ENCODE results near the gene SORBS2. TPM values are rescaled to one million over a fixed set of nuclear protein-coding genes. Genes with fewer than 3 reads are reported as not detected.

Gene SORBS2
- total and polyA plus RNA-seq, 7 experiments from 2014 or later, result 0.21 to 1.4 TPM; not detected in 5

GRCh38 chr4:185582651-185583400 is 229.2 kb downstream of the SORBS2 start:
- Mint-ChIP-seq H3K4me1 (peaks cover 7 to 12% (median 11%) of the 10 kb centered on the region in 7 donors), H3K27me3 (peaks cover 41 to 62% (median 50%) of the 10 kb centered on the region in 5 donors), H3K9me3 (peaks cover 0 to 6% (median 0%) of the 10 kb centered on the region in 11 donors), H3K27ac (no peak overlapping the region), H3K4me3 (no peak overlapping the region), H3K36me3 (peaks cover 0 to 5% (median 0%) of the 10 kb centered on the region in 5 donors)
- Histone ChIP-seq H3K36me3 (ENCODE audit: control insufficient read depth in 2 of 3, insufficient read depth in 3 of 3, low read length in 3 of 3) (no peaks in the 10 kb centered on the region), H3K9me3 (ENCODE audit: control insufficient read depth in 2 of 3, low read length in 3 of 3) (no peaks in the 10 kb centered on the region), H3K27ac (ENCODE audit: low read depth, low read length) (no peak overlapping the region), H3K4me1 (ENCODE audit: control insufficient read depth in 2 of 2, insufficient read depth in 2 of 2, low read length in 2 of 2) (no peaks in the 10 kb centered on the region), H3K4me3 (ENCODE audit: low read length) (no peak overlapping the region), H3K27me3 (ENCODE audit: control insufficient read depth in 2 of 2, insufficient read depth in 2 of 2, low read length in 2 of 2) (peaks cover 0 to 4% of the 10 kb centered on the region in 2 donors)
- ATAC-seq (no peak), DNase-seq (no peak)
- intact Hi-C loops (cut with micrococcal nuclease), result no loop called here
- ChIA-PET POLR2A (no interaction called here), CTCF (interaction anchor here (2.3 kb wide), 1 partner anchor 14 kb away, joined by 10 read pairs; no protein-coding TSS in a partner anchor)

- ChIA-PET POLR2A (no interaction called here), CTCF (no interaction called here)
- Mint-ChIP-seq H3K4me1 (no peaks in the 10 kb centered on the region), H3K27ac (no peak overlapping the region), H3K9me3 (peaks cover 0 to 6% (median 0%) of the 10 kb centered on the region in 11 donors), H3K27me3 (peaks cover 26 to 46% (median 35%) of the 10 kb centered on the region in 5 donors), H3K36me3 (no peaks in the 10 kb centered on the region), H3K4me3 (no peak overlapping the region)
- DNase-seq, result no peak
- intact Hi-C loops (cut with micrococcal nuclease), result no loop called here
- ATAC-seq, result no peak
- Histone ChIP-seq H3K9me3 (ENCODE audit: control insufficient read depth in 2 of 3, low read length in 3 of 3) (no peaks in the 10 kb centered on the region), H3K27ac (ENCODE audit: low read depth, low read length) (no peak overlapping the region), H3K4me1 (ENCODE audit: control insufficient read depth in 2 of 2, insufficient read depth in 2 of 2, low read length in 2 of 2) (no peaks in the 10 kb centered on the region), H3K4me3 (ENCODE audit: low read length) (no peak overlapping the region), H3K27me3 (ENCODE audit: control insufficient read depth in 2 of 2, insufficient read depth in 2 of 2, low read length in 2 of 2) (peaks cover 0 to 4% of the 10 kb centered on the region in 2 donors), H3K36me3 (ENCODE audit: control insufficient read depth in 2 of 3, insufficient read depth in 3 of 3, low read length in 3 of 3) (no peaks in the 10 kb centered on the region)
Observed at GRCh38 chr4:185580699-185581098, 231.3 kb downstream of the SORBS2 start.

GRCh38 chr4:185578284-185578683 is 233.7 kb downstream of the SORBS2 start:
- Mint-ChIP-seq H3K9me3 (peaks cover 0 to 6% (median 0%) of the 10 kb centered on the region in 11 donors), H3K27me3 (peaks cover 10 to 44% (median 35%) of the 10 kb centered on the region in 5 donors), H3K36me3 (no peaks in the 10 kb centered on the region), H3K4me1 (no peaks in the 10 kb centered on the region), H3K27ac (no peak overlapping the region), H3K4me3 (no peak overlapping the region)
- ATAC-seq (no peak), DNase-seq (no peak)
- Histone ChIP-seq H3K4me3 (ENCODE audit: low read length) (no peak overlapping the region), H3K27me3 (ENCODE audit: control insufficient read depth in 2 of 2, insufficient read depth in 2 of 2, low read length in 2 of 2) (peaks cover 0 to 4% of the 10 kb centered on the region in 2 donors), H3K4me1 (ENCODE audit: control insufficient read depth in 2 of 2, insufficient read depth in 2 of 2, low read length in 2 of 2) (no peaks in the 10 kb centered on the region), H3K27ac (ENCODE audit: low read depth, low read length) (no peak overlapping the region), H3K36me3 (ENCODE audit: control insufficient read depth in 2 of 3, insufficient read depth in 3 of 3, low read length in 3 of 3) (no peaks in the 10 kb centered on the region), H3K9me3 (ENCODE audit: control insufficient read depth in 2 of 3, low read length in 3 of 3) (no peaks in the 10 kb centered on the region)
- ChIA-PET CTCF (no interaction called here), POLR2A (no interaction called here)
- intact Hi-C loops (cut with micrococcal nuclease), result no loop called here

- ATAC-seq (no peak), DNase-seq (no peak)
- H3K4me3 ChIP-seq (ENCODE audit: low read length), result no peak overlapping the region
- no peaks in the 10 kb centered on the region for H3K4me1 ChIP-seq (ENCODE audit: control insufficient read depth in 2 of 2, insufficient read depth in 2 of 2, low read length in 2 of 2)
- peaks cover 5 to 41% (median 32%) of the 10 kb centered on the region in 5 donors for H3K27me3 Mint-ChIP-seq
- H3K36me3 ChIP-seq (ENCODE audit: control insufficient read depth in 2 of 3, insufficient read depth in 3 of 3, low read length in 3 of 3), result no peaks in the 10 kb centered on the region
- POLR2A ChIA-PET, result no interaction called here
- no peak overlapping the region for H3K27ac ChIP-seq (ENCODE audit: low read depth, low read length)
- no peaks in the 10 kb centered on the region for H3K9me3 ChIP-seq (ENCODE audit: control insufficient read depth in 2 of 3, low read length in 3 of 3)
- no peak overlapping the region for H3K4me3 Mint-ChIP-seq
- no peaks in the 10 kb centered on the region for H3K36me3 Mint-ChIP-seq
- H3K4me1 Mint-ChIP-seq, result no peaks in the 10 kb centered on the region
- H3K27ac Mint-ChIP-seq, result no peak overlapping the region
- H3K9me3 Mint-ChIP-seq, result peaks cover 0 to 6% (median 0%) of the 10 kb centered on the region in 11 donors
- peaks cover 0 to under 1% of the 10 kb centered on the region in 2 donors for H3K27me3 ChIP-seq (ENCODE audit: control insufficient read depth in 2 of 2, insufficient read depth in 2 of 2, low read length in 2 of 2)
- CTCF ChIA-PET, result no interaction called here
- intact Hi-C loops (cut with micrococcal nuclease), result no loop called here
Observed at GRCh38 chr4:185576962-185577950, 234.7 kb downstream of the SORBS2 start.

GRCh38 chr4:185576314-185576961 is 235.6 kb downstream of the SORBS2 start:
- H3K4me1 Mint-ChIP-seq, result no peaks in the 10 kb centered on the region
- intact Hi-C loops (cut with micrococcal nuclease), result no loop called here
- H3K27ac Mint-ChIP-seq, result no peak overlapping the region
- no peak for DNase-seq
- H3K4me3 Mint-ChIP-seq, result no peak overlapping the region
- no peaks in the 10 kb centered on the region for H3K9me3 ChIP-seq (ENCODE audit: control insufficient read depth in 2 of 3, low read length in 3 of 3)
- ATAC-seq, result no peak
- peaks cover 0 to 6% (median 0%) of the 10 kb centered on the region in 11 donors for H3K9me3 Mint-ChIP-seq
- ChIA-PET CTCF (no interaction called here), POLR2A (no interaction called here)
- no peaks in the 10 kb centered on the region for H3K36me3 Mint-ChIP-seq
- H3K27me3 ChIP-seq (ENCODE audit: control insufficient read depth in 2 of 2, insufficient read depth in 2 of 2, low read length in 2 of 2), result no peaks in the 10 kb centered on the region
- H3K27ac ChIP-seq (ENCODE audit: low read depth, low read length), result no peak overlapping the region
- no peak overlapping the region for H3K4me3 ChIP-seq (ENCODE audit: low read length)
- no peaks in the 10 kb centered on the region for H3K36me3 ChIP-seq (ENCODE audit: control insufficient read depth in 2 of 3, insufficient read depth in 3 of 3, low read length in 3 of 3)
- peaks cover 5 to 37% (median 28%) of the 10 kb centered on the region in 5 donors for H3K27me3 Mint-ChIP-seq
- H3K4me1 ChIP-seq (ENCODE audit: control insufficient read depth in 2 of 2, insufficient read depth in 2 of 2, low read length in 2 of 2), result no peaks in the 10 kb centered on the region

- Histone ChIP-seq H3K27ac (ENCODE audit: low read depth, low read length) (no peak overlapping the region), H3K9me3 (ENCODE audit: control insufficient read depth in 2 of 3, low read length in 3 of 3) (no peaks in the 10 kb centered on the region), H3K36me3 (ENCODE audit: control insufficient read depth in 2 of 3, insufficient read depth in 3 of 3, low read length in 3 of 3) (no peaks in the 10 kb centered on the region), H3K4me1 (ENCODE audit: control insufficient read depth in 2 of 2, insufficient read depth in 2 of 2, low read length in 2 of 2) (no peaks in the 10 kb centered on the region), H3K27me3 (ENCODE audit: control insufficient read depth in 2 of 2, insufficient read depth in 2 of 2, low read length in 2 of 2) (peaks cover 0 to 3% of the 10 kb centered on the region in 2 donors), H3K4me3 (ENCODE audit: low read length) (no peak overlapping the region)
- Mint-ChIP-seq H3K4me1 (no peaks in the 10 kb centered on the region), H3K9me3 (no peaks in the 10 kb centered on the region), H3K36me3 (no peaks in the 10 kb centered on the region), H3K27ac (no peak overlapping the region), H3K27me3 (peaks cover 3 to 34% (median 16%) of the 10 kb centered on the region in 5 donors), H3K4me3 (no peak overlapping the region)
- ATAC-seq (no peak), DNase-seq (no peak)
- intact Hi-C loops (cut with micrococcal nuclease), result no loop called here
- POLR2A ChIA-PET, result no interaction called here
- CTCF ChIA-PET, result no interaction called here
Observed at GRCh38 chr4:185573651-185574199, 238.3 kb downstream of the SORBS2 start.
